HepG2 (cell line): ENCODE data around the gene HEPACAM.

Source experiments
- CBX5 ChIP-seq: sonication (generic); formaldehyde crosslinking; IDR thresholded peaks from 2 replicates; pipeline ENCODE4 v1.4.0; 2020; ENCODE audit warnings: missing genetic modification reagents, borderline replicate concordance
- CTCF ChIP-seq: sonication (generic); formaldehyde crosslinking; IDR thresholded peaks from 2 replicates; pipeline ENCODE4 v1.5.0; 2020; ENCODE audit warnings: mild to moderate bottlenecking, missing genetic modification reagents, moderate library complexity
- EZH2 ChIP-seq: conservative IDR thresholded peaks from 2 replicates; pipeline ENCODE4 v1.6.1; 2012; ENCODE audit warnings: mild to moderate bottlenecking, low read depth, low read length, moderate library complexity
- HMGA1 ChIP-seq: sonication (generic); formaldehyde crosslinking; conservative IDR thresholded peaks from 2 replicates; pipeline ENCODE4 v1.4.0; 2020; ENCODE audit warnings: missing genetic modification reagents
- IKZF5 ChIP-seq: IDR thresholded peaks from 2 replicates; pipeline ENCODE4 v1.6.1; 2018; ENCODE audit warnings: missing genetic modification reagents, mild to moderate bottlenecking, missing compliant biosample characterization
- IRF2 ChIP-seq: IDR thresholded peaks from 2 replicates; pipeline ENCODE4 v1.6.1; 2018; ENCODE audit warnings: missing genetic modification reagents, missing compliant biosample characterization
- MEF2D ChIP-seq: sonication (generic); formaldehyde crosslinking; IDR thresholded peaks from 2 replicates; pipeline ENCODE4 v1.5.1; 2020; ENCODE audit warnings: mild to moderate bottlenecking, missing genetic modification reagents
- PBX3 ChIP-seq: sonication (generic); formaldehyde crosslinking; IDR thresholded peaks from 2 replicates; pipeline ENCODE4 v1.8.1; 2023; ENCODE audit warnings: missing genetic modification reagents, inconsistent platforms, borderline replicate concordance
- POLR2AphosphoS5 ChIP-seq: IDR thresholded peaks from 2 replicates; pipeline ENCODE4 v1.6.1; 2012; ENCODE audit warnings: low read depth, low read length
- PREB ChIP-seq: sonication (generic); formaldehyde crosslinking; IDR thresholded peaks from 2 replicates; pipeline ENCODE4 v1.4.0; 2020; ENCODE audit warnings: missing genetic modification reagents
- ZFYVE20 ChIP-seq: sonication (generic); formaldehyde crosslinking; IDR thresholded peaks from 2 replicates; pipeline ENCODE4 v1.8.0; 2023; ENCODE audit warnings: low read depth, mild to moderate bottlenecking, moderate library complexity, missing genetic modification reagents, borderline replicate concordance
- ZNF83 ChIP-seq: sonication (generic); formaldehyde crosslinking; IDR thresholded peaks from 2 replicates; pipeline ENCODE4 v1.4.0; 2020; ENCODE audit warnings: missing genetic modification reagents, mild to moderate bottlenecking, borderline replicate concordance

- TF ChIP-seq EZH2: no peak
- no peak for TF ChIP-seq MEF2D (CRISPR knock-in tag)
- no peak for TF ChIP-seq PBX3 (CRISPR knock-in tag)
- TF ChIP-seq CBX5 (CRISPR knock-in tag): no peak
- TF ChIP-seq ZFYVE20 (CRISPR knock-in tag): no peak
- TF ChIP-seq CTCF (CRISPR knock-in tag): no peak
- TF ChIP-seq IKZF5 (CRISPR knock-in tag): no peak
- no peak for TF ChIP-seq PREB (CRISPR knock-in tag)
- TF ChIP-seq HMGA1 (CRISPR knock-in tag): no peak
- TF ChIP-seq ZNF83 (CRISPR knock-in tag): no peak
- TF ChIP-seq IRF2 (CRISPR knock-in tag): no peak
- no peak for TF ChIP-seq POLR2AphosphoS5
Observed at GRCh38 chr11:124890151-124890550, 45.7 kb downstream of the HEPACAM start.
